Endodermal cell (in vitro differentiated cells): ENCODE results near the gene PLEKHM2. TPM values are rescaled to one million over a fixed set of nuclear protein-coding genes. Genes with fewer than 3 reads are reported as not detected.

ENCODE experiments used
- DNase-seq: peaks from one replicate; pipeline ENCODE4 v3.0.0-alpha.2; 2017
- H3K27ac ChIP-seq: 2 replicates; pipeline ENCODE4 v1.5.1; 2013; ENCODE audit warnings: mild to moderate bottlenecking, low read depth, low read length, moderate library complexity
- H3K27me3 ChIP-seq: 2 replicates; pipeline ENCODE4 v1.6.1; 2013; ENCODE audit warnings: mild to moderate bottlenecking, low read length, moderate library complexity; ENCODE audit not compliant: insufficient read depth, control insufficient read depth, poor library complexity, severe bottlenecking
- H3K36me3 ChIP-seq: 2 replicates; pipeline ENCODE4 v1.7.0; 2013; ENCODE audit warnings: mild to moderate bottlenecking, low read length, moderate library complexity; ENCODE audit not compliant: control insufficient read depth, insufficient read depth
- H3K4me1 ChIP-seq: one replicate; pipeline ENCODE4 v1.7.0; 2013; ENCODE audit warnings: low read length; ENCODE audit not compliant: control insufficient read depth, insufficient read depth
- H3K4me3 ChIP-seq: 2 replicates; pipeline ENCODE4 v1.5.1; 2013; ENCODE audit warnings: mild to moderate bottlenecking, low read length, moderate library complexity
- H3K9ac ChIP-seq: 2 replicates; pipeline ENCODE4 v1.6.1; 2013; ENCODE audit warnings: mild to moderate bottlenecking, low read length, moderate library complexity; ENCODE audit not compliant: poor library complexity, severe bottlenecking; ENCODE audit errors: extremely low read depth
- H3K9me3 ChIP-seq: 2 replicates; pipeline ENCODE4 v1.6.1; 2013; ENCODE audit warnings: mild to moderate bottlenecking, low read length, moderate library complexity; ENCODE audit not compliant: control insufficient read depth
- H3K27ac Mint-ChIP-seq: 2 replicates; pipeline ENCODE4 v1.8.0; 2020; ENCODE audit warnings: mixed read lengths
- H3K27me3 Mint-ChIP-seq: 2 replicates; pipeline ENCODE4 v1.8.0; 2021; ENCODE audit warnings: mild to moderate bottlenecking, mixed read lengths; ENCODE audit not compliant: insufficient read depth
- H3K36me3 Mint-ChIP-seq: 2 replicates; pipeline ENCODE4 v1.8.0; 2020; ENCODE audit warnings: low read depth, mixed read lengths
- H3K4me1 Mint-ChIP-seq: 2 replicates; pipeline ENCODE4 v1.8.0; 2020; ENCODE audit warnings: mixed read lengths
- H3K4me3 Mint-ChIP-seq: 2 replicates; pipeline ENCODE4 v1.8.0; 2020; ENCODE audit warnings: mild to moderate bottlenecking, moderate library complexity, mixed read lengths
- H3K9me3 Mint-ChIP-seq: 2 replicates; pipeline ENCODE4 v1.8.0; 2020; ENCODE audit warnings: mild to moderate bottlenecking, mixed read lengths
- WGBS, 2 experiments: methylation state at CpG; one replicate each; pipeline versions ENCODE4 v1.1.5 to v1.1.7; 2013; ENCODE audit warnings: missing lambda C conversion rate in 2 of 2, mixed read lengths in 1 of 2; ENCODE audit not compliant: insufficient coverage in 1 of 2, insufficient read length in 1 of 2; 5-methylcytosine and 5-hydroxymethylcytosine counted together
- total RNA-seq, 2 donors: library from RNA; stranded (reverse); fragmentation: NEBNext Ultra II Directional in 1 of 2; extraction: Animal tissue kit (Norgen Biotek cat#: 25700) in 1 of 2; gene quantifications; 2 replicates in 1 of 2; 3 replicates in 1 of 2; pipeline ENCODE4 v1.2.1, GENCODE V29; 2021
- TF ChIP-seq, protein P1 (sequence below): fragments of 200-600 bp; sonication (generic); conservative IDR thresholded peaks from 2 replicates; pipeline ENCODE4 v1.5.0; 2021; ENCODE audit warnings: antibody characterized with exemption, mild to moderate bottlenecking

PLEKHM2 gene
- total RNA-seq, 2 donors from 2014 or later, result 46.9 to 50.4 TPM

DNA sequence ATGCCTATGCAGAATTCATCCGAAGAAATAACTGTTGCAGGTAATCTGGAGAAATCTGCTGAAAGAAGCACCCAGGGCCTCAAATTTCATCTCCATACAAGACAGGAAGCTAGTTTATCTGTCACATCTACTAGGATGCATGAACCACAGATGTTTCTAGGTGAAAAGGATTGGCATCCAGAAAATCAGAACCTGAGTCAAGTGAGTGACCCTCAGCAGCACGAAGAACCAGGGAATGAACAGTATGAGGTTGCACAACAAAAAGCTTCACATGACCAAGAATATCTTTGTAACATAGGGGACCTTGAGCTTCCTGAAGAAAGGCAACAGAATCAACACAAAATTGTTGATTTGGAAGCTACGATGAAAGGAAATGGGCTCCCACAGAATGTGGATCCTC lies 24.0 kb upstream of the PLEKHM2 start:
- Histone ChIP-seq H3K4me1 (no peaks in the 10 kb centered on the region), H3K27me3 (no peaks in the 10 kb centered on the region), H3K9me3 (no peaks in the 10 kb centered on the region), H3K9ac (no peak overlapping the region), H3K27ac (no peak overlapping the region), H3K4me3 (no peak overlapping the region), H3K36me3 (peaks cover 64% of the 10 kb centered on the region)
- Mint-ChIP-seq H3K4me3 (no peak overlapping the region), H3K27me3 (no peaks in the 10 kb centered on the region), H3K36me3 (peaks cover 58% of the 10 kb centered on the region), H3K9me3 (no peaks in the 10 kb centered on the region), H3K4me1 (no peaks in the 10 kb centered on the region), H3K27ac (no peak overlapping the region)
- 94 to 96% methylated on average over 3 of the region's 3 CpGs for WGBS, 2 experiments
- no peak for DNase-seq
- TF ChIP-seq, protein P1, sequence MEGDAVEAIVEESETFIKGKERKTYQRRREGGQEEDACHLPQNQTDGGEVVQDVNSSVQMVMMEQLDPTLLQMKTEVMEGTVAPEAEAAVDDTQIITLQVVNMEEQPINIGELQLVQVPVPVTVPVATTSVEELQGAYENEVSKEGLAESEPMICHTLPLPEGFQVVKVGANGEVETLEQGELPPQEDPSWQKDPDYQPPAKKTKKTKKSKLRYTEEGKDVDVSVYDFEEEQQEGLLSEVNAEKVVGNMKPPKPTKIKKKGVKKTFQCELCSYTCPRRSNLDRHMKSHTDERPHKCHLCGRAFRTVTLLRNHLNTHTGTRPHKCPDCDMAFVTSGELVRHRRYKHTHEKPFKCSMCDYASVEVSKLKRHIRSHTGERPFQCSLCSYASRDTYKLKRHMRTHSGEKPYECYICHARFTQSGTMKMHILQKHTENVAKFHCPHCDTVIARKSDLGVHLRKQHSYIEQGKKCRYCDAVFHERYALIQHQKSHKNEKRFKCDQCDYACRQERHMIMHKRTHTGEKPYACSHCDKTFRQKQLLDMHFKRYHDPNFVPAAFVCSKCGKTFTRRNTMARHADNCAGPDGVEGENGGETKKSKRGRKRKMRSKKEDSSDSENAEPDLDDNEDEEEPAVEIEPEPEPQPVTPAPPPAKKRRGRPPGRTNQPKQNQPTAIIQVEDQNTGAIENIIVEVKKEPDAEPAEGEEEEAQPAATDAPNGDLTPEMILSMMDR, result no peak

DNA sequence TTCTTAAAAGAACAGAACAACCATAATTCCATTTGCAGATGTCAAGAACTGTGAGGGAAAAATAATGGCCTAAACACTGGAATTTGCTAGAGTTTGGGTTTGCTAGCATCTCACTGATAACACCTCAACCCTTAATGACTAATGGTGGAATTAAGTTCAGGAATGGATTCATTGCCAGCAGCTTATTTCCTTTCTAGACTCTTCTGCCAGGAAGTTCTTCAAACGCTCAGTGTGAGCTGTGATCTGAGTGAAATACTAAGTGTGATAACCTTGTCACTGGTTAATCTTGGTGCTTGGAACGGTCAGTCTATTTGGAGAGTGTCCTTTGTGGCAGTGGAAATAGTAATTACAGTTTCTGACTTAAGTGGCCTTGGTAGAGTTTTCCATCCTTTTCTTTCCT lies 21.6 kb upstream of the PLEKHM2 start:
- TF ChIP-seq, protein P1, result no peak
- Mint-ChIP-seq H3K27me3 (no peaks in the 10 kb centered on the region), H3K4me3 (no peak overlapping the region), H3K36me3 (peaks cover 45% of the 10 kb centered on the region), H3K27ac (no peak overlapping the region), H3K9me3 (no peaks in the 10 kb centered on the region), H3K4me1 (no peaks in the 10 kb centered on the region)
- H3K9ac ChIP-seq, result no peak overlapping the region
- H3K27me3 ChIP-seq, result no peaks in the 10 kb centered on the region
- peaks cover 47% of the 10 kb centered on the region for H3K36me3 ChIP-seq
- H3K4me1 ChIP-seq, result no peaks in the 10 kb centered on the region
- 92% methylated on average over 2 of the region's 2 CpGs; no CpG with 5 or more reads in 1 of the 2 experiments for WGBS, 2 experiments
- DNase-seq, result no peak
- H3K27ac ChIP-seq, result no peak overlapping the region
- no peaks in the 10 kb centered on the region for H3K9me3 ChIP-seq
- no peak overlapping the region for H3K4me3 ChIP-seq

GRCh38 chr1:15663925-15664324 lies 20.2 kb upstream of the PLEKHM2 start:
- H3K4me1 Mint-ChIP-seq, result peaks cover under 1% of the 10 kb centered on the region
- H3K4me1 ChIP-seq, result no peaks in the 10 kb centered on the region
- H3K9me3 Mint-ChIP-seq, result no peaks in the 10 kb centered on the region
- H3K27me3 ChIP-seq, result no peaks in the 10 kb centered on the region
- no peak overlapping the region for H3K9ac ChIP-seq
- H3K27me3 Mint-ChIP-seq, result no peaks in the 10 kb centered on the region
- peaks cover 40% of the 10 kb centered on the region for H3K36me3 Mint-ChIP-seq
- no peak overlapping the region for H3K4me3 Mint-ChIP-seq
- peaks cover 43% of the 10 kb centered on the region for H3K36me3 ChIP-seq
- no peak overlapping the region for H3K27ac Mint-ChIP-seq
- 96 to 97% methylated on average over 3 of the region's 3 CpGs for WGBS, 2 experiments
- H3K27ac ChIP-seq, result no peak overlapping the region
- DNase-seq, result no peak
- TF ChIP-seq, protein P1, result no peak
- H3K4me3 ChIP-seq, result no peak overlapping the region
- H3K9me3 ChIP-seq, result no peaks in the 10 kb centered on the region
